ENCODE data around the gene PLA2G4E. TPM values are rescaled to one million over a fixed set of nuclear protein-coding genes. Genes with fewer than 3 reads are reported as not detected.
A peak's percentile ranks its signal among the peaks of the same experiment; 100 is the strongest.

The PLA2G4E gene
- total RNA-seq = not detected
- long read RNA-seq = 0 reads

- intact Hi-C loops (cut with DNase I) = no loop called here
- DNase-seq (no peak), ATAC-seq (ENCODE audit: poor library complexity) (no peak)
Measured at GRCh38 chr15:42020713-42021273, at the start of gene PLA2G4E. TSS of gene PLA2G4E (minus strand) at chr15:42021042. CDS start at chr15:42021030, 12 bp downstream.

- intact Hi-C loops (cut with DNase I) = no loop called here
- ATAC-seq (ENCODE audit: poor library complexity) (no peak), DNase-seq (no peak)
Measured at GRCh38 chr15:42070279-42070975, 49.6 kb upstream of the PLA2G4E start.

- DNase-seq (no peak), ATAC-seq (ENCODE audit: poor library complexity) (no peak)
- intact Hi-C loops (cut with DNase I) = loop anchor here (5.0 kb wide), 1 partner anchor 63 kb away; no protein-coding TSS in a partner anchor
Measured at GRCh38 chr15:42069496-42070278, 48.8 kb upstream of the PLA2G4E start.

- intact Hi-C loops (cut with DNase I) = loop anchor here (5.0 kb wide), 1 partner anchor 63 kb away; no protein-coding TSS in a partner anchor
- DNase-seq (no peak), ATAC-seq (ENCODE audit: poor library complexity) (no peak)
Measured at GRCh38 chr15:42069025-42069424, 48.2 kb upstream of the PLA2G4E start.

GRCh38 chr15:42068601-42069000 lies 47.8 kb upstream of the PLA2G4E start:
- DNase-seq = no peak
- ATAC-seq (ENCODE audit: poor library complexity) = no peak
- intact Hi-C loops (cut with DNase I) = loop anchor here (5.0 kb wide), 1 partner anchor 64 kb away; no protein-coding TSS in a partner anchor

GRCh38 chr15:42066764-42067415 lies 46.0 kb upstream of the PLA2G4E start:
- ATAC-seq (ENCODE audit: poor library complexity) (no peak), DNase-seq (no peak)
- intact Hi-C loops (cut with DNase I) = loop anchor here (5.0 kb wide), 1 partner anchor 65 kb away; no protein-coding TSS in a partner anchor

- intact Hi-C loops (cut with DNase I) = loop anchor here (5.0 kb wide), 1 partner anchor 67 kb away; no protein-coding TSS in a partner anchor
- DNase-seq (no peak), ATAC-seq (ENCODE audit: poor library complexity) (no peak)
Measured at GRCh38 chr15:42065468-42065867, 44.6 kb upstream of the PLA2G4E start.

GRCh38 chr15:42065033-42065432 lies 44.2 kb upstream of the PLA2G4E start:
- intact Hi-C loops (cut with DNase I) = loop anchor here (5.0 kb wide), 1 partner anchor 67 kb away; no protein-coding TSS in a partner anchor
- ATAC-seq (ENCODE audit: poor library complexity) (no peak), DNase-seq (peak; percentile 60)

GRCh38 chr15:42064271-42064670 lies 43.4 kb upstream of the PLA2G4E start:
- DNase-seq (no peak), ATAC-seq (ENCODE audit: poor library complexity) (no peak)
- intact Hi-C loops (cut with DNase I) = no loop called here

GRCh38 chr15:42063122-42063848 lies 42.4 kb upstream of the PLA2G4E start:
- DNase-seq = no peak
- intact Hi-C loops (cut with DNase I) = no loop called here
- ATAC-seq (ENCODE audit: poor library complexity) = no peak

- no peak for ATAC-seq (ENCODE audit: poor library complexity)
- intact Hi-C loops (cut with DNase I) = no loop called here
Measured at GRCh38 chr15:42062284-42062806, 41.5 kb upstream of the PLA2G4E start.

GRCh38 chr15:42060797-42061196 lies 40.0 kb upstream of the PLA2G4E start:
- no peak for ATAC-seq (ENCODE audit: poor library complexity)
- no peak for DNase-seq
- intact Hi-C loops (cut with DNase I) = no loop called here

More at GRCh38 chr15:42062284-42062806, 41.5 kb upstream of the PLA2G4E start:
- DNase-seq = no peak

GRCh38 chr15:42060477-42060763 lies 39.6 kb upstream of the PLA2G4E start:
- DNase-seq (no peak), ATAC-seq (ENCODE audit: poor library complexity) (no peak)
- intact Hi-C loops (cut with DNase I) = no loop called here

GRCh38 chr15:42059661-42060476 lies 39.0 kb upstream of the PLA2G4E start:
- intact Hi-C loops (cut with DNase I) = no loop called here
- DNase-seq = peak; percentile 70
- no peak for ATAC-seq (ENCODE audit: poor library complexity)

GRCh38 chr15:42058791-42059190 lies 37.9 kb upstream of the PLA2G4E start:
- intact Hi-C loops (cut with DNase I) = no loop called here
- DNase-seq (no peak), ATAC-seq (ENCODE audit: poor library complexity) (no peak)

- DNase-seq (no peak), ATAC-seq (ENCODE audit: poor library complexity) (peak; percentile 5)
- intact Hi-C loops (cut with DNase I) = loop anchor here (2.0 kb wide), 1 partner anchor 69 kb away; no protein-coding TSS in a partner anchor
Measured at GRCh38 chr15:42057799-42058646, 37.2 kb upstream of the PLA2G4E start.

All from Right ventricle myocardium superior (tissue), 1 donor.